ENCODE data around the gene GRB14.
"Not testable (repeated sequence)": the region's sequence is repeated elsewhere in the genome, so short reads cannot be mapped to it uniquely, and the experiment has no call there.

The GRB14 gene

GRCh38 chr2:164558450-164558849 is 62.8 kb downstream of the GRB14 start:
- DNase-seq (ENCODE audit: low spot score) = no peak

- no peak for DNase-seq (ENCODE audit: low spot score)
Measured at GRCh38 chr2:164554487-164554886, 66.8 kb downstream of the GRB14 start.

- DNase-seq (ENCODE audit: low spot score) = no peak
Measured at GRCh38 chr2:164551519-164551918, 69.8 kb downstream of the GRB14 start.

GRCh38 chr2:164549705-164550104 is 71.6 kb downstream of the GRB14 start:
- DNase-seq (ENCODE audit: low spot score) = not testable (repeated sequence)

GRCh38 chr2:164545484-164545883 is 75.8 kb downstream of the GRB14 start:
- DNase-seq (ENCODE audit: low spot score) = no peak

- no peak for DNase-seq (ENCODE audit: low spot score)
Measured at GRCh38 chr2:164542581-164543021, 78.7 kb downstream of the GRB14 start.

- DNase-seq (ENCODE audit: low spot score) = peak; percentile 31
Measured at GRCh38 chr2:164538240-164538866, 82.9 kb downstream of the GRB14 start.

- DNase-seq (ENCODE audit: low spot score) = no peak
Measured at GRCh38 chr2:164535280-164536025, 85.8 kb downstream of the GRB14 start.

- no peak for DNase-seq (ENCODE audit: low spot score)
Measured at GRCh38 chr2:164530464-164530863, 90.8 kb downstream of the GRB14 start.

- DNase-seq (ENCODE audit: low spot score) = no peak
Measured at GRCh38 chr2:164523726-164524125, 97.6 kb downstream of the GRB14 start.

GRCh38 chr2:164523009-164523408 is 98.3 kb downstream of the GRB14 start:
- DNase-seq (ENCODE audit: low spot score) = no peak

- DNase-seq (ENCODE audit: low spot score) = no peak
Measured at GRCh38 chr2:164522561-164522981, 98.7 kb downstream of the GRB14 start.

GRCh38 chr2:164515734-164516133 is 105.5 kb downstream of the GRB14 start:
- no peak for DNase-seq (ENCODE audit: low spot score)

- no peak for DNase-seq (ENCODE audit: low spot score)
Measured at GRCh38 chr2:164515030-164515429, 106.3 kb downstream of the GRB14 start.

GRCh38 chr2:164514491-164514890 is 106.8 kb downstream of the GRB14 start:
- DNase-seq (ENCODE audit: low spot score) = no peak

- no peak for DNase-seq (ENCODE audit: low spot score)
Measured at GRCh38 chr2:164512871-164513270, 108.4 kb downstream of the GRB14 start.

- DNase-seq (ENCODE audit: low spot score) = no peak
Measured at GRCh38 chr2:164511738-164512137, 109.5 kb downstream of the GRB14 start.

GRCh38 chr2:164510895-164511294 is 110.4 kb downstream of the GRB14 start:
- DNase-seq (ENCODE audit: low spot score) = no peak

- no peak for DNase-seq (ENCODE audit: low spot score)
Measured at GRCh38 chr2:164509137-164509877, 112.0 kb downstream of the GRB14 start.

GRCh38 chr2:164504253-164504652 is 117.0 kb downstream of the GRB14 start:
- DNase-seq (ENCODE audit: low spot score) = no peak

- no peak for DNase-seq (ENCODE audit: low spot score)
Measured at GRCh38 chr2:164498836-164499235, 122.4 kb downstream of the GRB14 start.

GRCh38 chr2:164496881-164497280 is 124.4 kb downstream of the GRB14 start:
- no peak for DNase-seq (ENCODE audit: low spot score)

- no peak for DNase-seq (ENCODE audit: low spot score)
Measured at GRCh38 chr2:164496421-164496820, 124.9 kb downstream of the GRB14 start.
